Muscle of leg (tissue), 11 donors: ENCODE data around the gene CCDC107. TPM values are rescaled to one million over a fixed set of nuclear protein-coding genes. Genes with fewer than 3 reads are reported as not detected.

Experiments
- DNase-seq: peaks from one replicate; pipeline ENCODE4 v3.0.0; 2013
- H3K27ac ChIP-seq: one replicate; pipeline ENCODE4 v1.5.1; 2013; ENCODE audit warnings: mild to moderate bottlenecking, low read length, control low read depth
- H3K27me3 ChIP-seq: one replicate; pipeline ENCODE4 v1.6.1; 2013; ENCODE audit warnings: low read length; ENCODE audit not compliant: control insufficient read depth, insufficient read depth
- H3K36me3 ChIP-seq: one replicate; pipeline ENCODE4 v1.6.1; 2013; ENCODE audit warnings: low read length; ENCODE audit not compliant: control insufficient read depth, insufficient read depth
- H3K4me1 ChIP-seq: one replicate; pipeline ENCODE4 v1.6.1; 2013; ENCODE audit warnings: low read length; ENCODE audit not compliant: control insufficient read depth, insufficient read depth
- H3K4me3 ChIP-seq: one replicate; pipeline ENCODE4 v1.5.1; 2013; ENCODE audit warnings: low read length, control low read depth
- H3K9me3 ChIP-seq: replicated peaks from 2 replicates; pipeline ENCODE4 v1.6.1; 2013; ENCODE audit warnings: low read depth, low read length; ENCODE audit not compliant: control insufficient read depth
- WGBS: methylation state at CpG from one replicate; pipeline ENCODE4 v1.1.5; 2013; ENCODE audit warnings: missing lambda C conversion rate; ENCODE audit not compliant: insufficient coverage; 5-methylcytosine and 5-hydroxymethylcytosine counted together
- polyA plus RNA-seq, 8 donors: library from polyadenylated mRNA; unstranded; fragments of 120-200 nt; gene quantifications; one replicate each; pipeline versions ENCODE4 v1.2.1 to v1.2.3, GENCODE V29; 2013; ENCODE audit warnings: inconsistent platforms in 1 of 8, low replicate concordance in 1 of 8; ENCODE audit not compliant: insufficient read length in 8 of 8, insufficient read depth in 1 of 8
- total RNA-seq: library from RNA; stranded (reverse); fragments of 120-200 nt; gene quantifications from one replicate; pipeline ENCODE4 v1.2.4, GENCODE V29; 2013

Gene CCDC107
- total and polyA plus RNA-seq, 9 donors = 14.4 to 23.6 (median 17.3) TPM

DNA sequence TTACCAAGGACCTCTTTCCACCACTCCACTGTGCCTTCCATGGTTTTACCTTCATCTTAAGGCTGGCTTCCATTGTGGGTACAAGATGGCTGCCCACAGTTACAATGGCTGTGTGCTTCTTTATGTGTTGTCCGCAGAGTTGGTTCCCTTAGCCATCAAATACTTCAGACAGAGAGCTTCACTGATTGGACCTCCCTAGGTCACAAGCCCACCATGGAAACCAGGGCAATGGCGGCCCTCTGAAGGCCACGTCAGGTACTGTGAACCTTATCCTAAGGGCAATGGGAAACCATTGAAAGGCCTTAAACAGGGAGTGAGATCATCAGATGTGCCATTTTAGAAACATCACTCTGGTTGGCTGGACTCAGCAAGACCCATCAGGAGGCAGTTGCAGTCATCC is 9.8 kb downstream of the CCDC107 start:
- WGBS = 100% methylated on average over 1 of the region's 3 CpGs
- no peak for DNase-seq
- Histone ChIP-seq H3K4me3 (no peak overlapping the region), H3K36me3 (peaks cover 4% of the 10 kb centered on the region), H3K27ac (no peak overlapping the region), H3K9me3 (no peaks in the 10 kb centered on the region), H3K27me3 (no peaks in the 10 kb centered on the region), H3K4me1 (peaks cover 19% of the 10 kb centered on the region)

DNA sequence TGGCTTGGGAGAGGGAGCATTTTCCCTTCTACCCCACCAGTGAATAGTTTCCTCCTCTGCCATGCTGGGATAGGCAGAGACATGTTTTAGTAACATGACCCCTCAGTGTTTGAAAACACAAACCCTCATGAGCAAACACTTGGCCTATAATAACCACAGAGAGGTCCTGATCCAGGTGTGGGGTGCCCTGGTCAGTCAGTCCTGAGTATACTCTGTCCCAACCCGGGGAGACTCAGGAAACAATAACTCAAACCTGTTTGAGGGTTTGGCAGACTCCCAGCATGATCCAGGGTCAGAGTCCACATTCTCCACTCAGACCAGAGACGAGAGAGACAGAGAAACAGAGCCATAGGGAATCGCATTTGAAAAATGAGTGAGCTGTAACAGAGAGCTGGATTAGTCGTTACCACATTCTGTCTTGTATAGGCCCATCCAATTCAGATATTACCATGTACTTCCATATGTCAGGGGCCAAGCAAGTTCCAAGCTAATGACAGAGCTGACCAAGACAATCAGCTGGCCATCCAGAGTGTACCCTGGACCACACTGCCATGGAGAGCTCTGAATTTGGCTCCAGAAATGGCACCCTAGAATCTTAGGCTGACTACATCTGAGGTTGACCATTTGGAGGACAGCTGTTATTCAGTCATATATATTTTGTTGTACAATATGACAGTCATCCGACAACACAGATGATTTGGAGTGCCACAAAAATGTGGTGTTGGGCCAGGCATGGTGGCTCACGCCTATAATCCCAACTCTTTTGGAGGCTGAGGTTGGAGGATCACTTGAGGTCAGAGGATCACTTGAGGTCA is 11.4 kb downstream of the CCDC107 start:
- DNase-seq = no peak
- Histone ChIP-seq H3K4me1 (peaks cover 26% of the 10 kb centered on the region), H3K27me3 (no peaks in the 10 kb centered on the region), H3K4me3 (no peak overlapping the region), H3K27ac (no peak overlapping the region), H3K9me3 (no peaks in the 10 kb centered on the region), H3K36me3 (no peaks in the 10 kb centered on the region)
- WGBS = no CpG with 5 or more reads among the region's 6 CpGs

DNA sequence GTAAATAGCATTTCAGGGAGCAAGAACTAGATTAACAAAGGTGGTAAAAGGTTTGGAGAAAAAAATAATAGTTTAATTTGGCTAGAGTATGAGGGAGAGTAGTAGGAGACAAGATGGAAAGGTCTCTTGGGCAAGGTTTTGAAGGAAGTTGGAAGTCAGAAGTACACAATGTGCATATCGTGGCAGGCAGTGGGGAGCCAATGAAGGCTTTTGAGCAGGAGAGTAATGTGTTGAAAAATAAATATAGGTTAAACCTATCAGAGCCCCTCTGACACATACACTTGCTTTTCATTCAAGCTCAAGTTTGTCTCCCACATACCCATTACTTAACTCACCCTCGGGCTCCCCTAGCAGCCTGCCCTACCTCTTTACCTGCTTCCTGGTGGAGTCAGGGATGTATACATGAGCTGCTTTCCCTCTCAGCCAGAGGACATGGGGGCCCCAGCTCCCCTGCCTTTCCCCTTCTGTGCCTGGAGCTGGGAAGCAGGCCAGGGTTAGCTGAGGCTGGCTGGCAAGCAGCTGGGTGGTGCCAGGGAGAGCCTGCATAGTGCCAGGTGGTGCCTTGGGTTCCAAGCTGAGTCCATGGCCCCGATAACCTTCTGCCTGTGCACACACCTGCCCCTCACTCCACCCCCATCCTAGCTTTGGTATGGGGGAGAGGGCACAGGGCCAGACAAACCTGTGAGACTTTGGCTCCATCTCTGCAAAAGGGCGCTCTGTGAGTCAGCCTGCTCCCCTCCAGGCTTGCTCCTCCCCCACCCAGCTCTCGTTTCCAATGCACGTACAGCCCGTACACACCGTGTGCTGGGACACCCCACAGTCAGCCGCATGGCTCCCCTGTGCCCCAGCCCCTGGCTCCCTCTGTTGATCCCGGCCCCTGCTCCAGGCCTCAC is 15.3 kb downstream of the CCDC107 start, which contains the start of gene CA9:
CA9 (plus strand) TSS at position 797 of the 893 bp plus-strand sequence; CDS start at position 829, 32 bp downstream.
- Histone ChIP-seq H3K4me3 (no peak within 1 kb of the TSS), H3K4me1 (peaks cover 32% of the 10 kb centered on the region), H3K9me3 (no peaks in the 10 kb centered on the region), H3K36me3 (no peaks in the 10 kb centered on the region), H3K27ac (no peak within 1 kb of the TSS), H3K27me3 (peaks cover 2% of the 10 kb centered on the region)
- no peak for DNase-seq
- 19% methylated on average over 8 of the region's 10 CpGs for WGBS

DNA sequence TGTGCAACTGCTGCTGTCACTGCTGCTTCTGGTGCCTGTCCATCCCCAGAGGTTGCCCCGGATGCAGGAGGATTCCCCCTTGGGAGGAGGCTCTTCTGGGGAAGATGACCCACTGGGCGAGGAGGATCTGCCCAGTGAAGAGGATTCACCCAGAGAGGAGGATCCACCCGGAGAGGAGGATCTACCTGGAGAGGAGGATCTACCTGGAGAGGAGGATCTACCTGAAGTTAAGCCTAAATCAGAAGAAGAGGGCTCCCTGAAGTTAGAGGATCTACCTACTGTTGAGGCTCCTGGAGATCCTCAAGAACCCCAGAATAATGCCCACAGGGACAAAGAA is 15.9 kb downstream of the CCDC107 start:
- H3K27ac ChIP-seq = no peak overlapping the region
- H3K4me1 ChIP-seq = peaks cover 32% of the 10 kb centered on the region
- DNase-seq = no peak
- no peak overlapping the region for H3K4me3 ChIP-seq
- no peaks in the 10 kb centered on the region for H3K36me3 ChIP-seq
- H3K9me3 ChIP-seq = no peaks in the 10 kb centered on the region
- 100% methylated on average over 1 of the region's 3 CpGs for WGBS
- peaks cover 2% of the 10 kb centered on the region for H3K27me3 ChIP-seq

DNA sequence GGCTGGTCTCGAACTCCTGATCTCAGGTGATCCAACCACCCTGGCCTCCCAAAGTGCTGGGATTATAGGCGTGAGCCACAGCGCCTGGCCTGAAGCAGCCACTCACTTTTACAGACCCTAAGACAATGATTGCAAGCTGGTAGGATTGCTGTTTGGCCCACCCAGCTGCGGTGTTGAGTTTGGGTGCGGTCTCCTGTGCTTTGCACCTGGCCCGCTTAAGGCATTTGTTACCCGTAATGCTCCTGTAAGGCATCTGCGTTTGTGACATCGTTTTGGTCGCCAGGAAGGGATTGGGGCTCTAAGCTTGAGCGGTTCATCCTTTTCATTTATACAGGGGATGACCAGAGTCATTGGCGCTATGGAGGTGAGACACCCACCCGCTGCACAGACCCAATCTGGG is 17.1 kb downstream of the CCDC107 start:
- 18% methylated on average over 12 of the region's 13 CpGs for WGBS
- Histone ChIP-seq H3K9me3 (no peaks in the 10 kb centered on the region), H3K36me3 (no peaks in the 10 kb centered on the region), H3K27ac (no peak overlapping the region), H3K4me1 (peaks cover 27% of the 10 kb centered on the region), H3K4me3 (peak overlapping the region; percentile 54), H3K27me3 (peaks cover 2% of the 10 kb centered on the region)
- DNase-seq = no peak

DNA sequence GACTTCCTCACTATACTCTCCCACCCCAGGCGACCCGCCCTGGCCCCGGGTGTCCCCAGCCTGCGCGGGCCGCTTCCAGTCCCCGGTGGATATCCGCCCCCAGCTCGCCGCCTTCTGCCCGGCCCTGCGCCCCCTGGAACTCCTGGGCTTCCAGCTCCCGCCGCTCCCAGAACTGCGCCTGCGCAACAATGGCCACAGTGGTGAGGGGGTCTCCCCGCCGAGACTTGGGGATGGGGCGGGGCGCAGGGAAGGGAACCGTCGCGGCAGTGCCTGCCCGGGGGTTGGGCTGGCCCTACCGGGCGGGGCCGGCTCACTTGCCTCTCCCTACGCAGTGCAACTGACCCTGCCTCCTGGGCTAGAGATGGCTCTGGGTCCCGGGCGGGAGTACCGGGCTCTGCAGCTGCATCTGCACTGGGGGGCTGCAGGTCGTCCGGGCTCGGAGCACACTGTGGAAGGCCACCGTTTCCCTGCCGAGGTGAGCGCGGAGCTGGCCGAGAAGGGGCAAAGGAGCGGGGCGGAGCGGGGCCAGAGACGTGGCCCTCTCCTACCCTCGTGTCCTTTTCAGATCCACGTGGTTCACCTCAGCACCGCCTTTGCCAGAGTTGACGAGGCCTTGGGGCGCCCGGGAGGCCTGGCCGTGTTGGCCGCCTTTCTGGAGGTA is 17.8 kb downstream of the CCDC107 start:
- Histone ChIP-seq H3K4me3 (peak overlapping the region; percentile 54), H3K4me1 (peaks cover 29% of the 10 kb centered on the region), H3K36me3 (no peaks in the 10 kb centered on the region), H3K27me3 (peaks cover 2% of the 10 kb centered on the region), H3K27ac (no peak overlapping the region), H3K9me3 (no peaks in the 10 kb centered on the region)
- DNase-seq = peak; percentile 76
- WGBS = 1% methylated on average over 46 of the region's 51 CpGs

DNA sequence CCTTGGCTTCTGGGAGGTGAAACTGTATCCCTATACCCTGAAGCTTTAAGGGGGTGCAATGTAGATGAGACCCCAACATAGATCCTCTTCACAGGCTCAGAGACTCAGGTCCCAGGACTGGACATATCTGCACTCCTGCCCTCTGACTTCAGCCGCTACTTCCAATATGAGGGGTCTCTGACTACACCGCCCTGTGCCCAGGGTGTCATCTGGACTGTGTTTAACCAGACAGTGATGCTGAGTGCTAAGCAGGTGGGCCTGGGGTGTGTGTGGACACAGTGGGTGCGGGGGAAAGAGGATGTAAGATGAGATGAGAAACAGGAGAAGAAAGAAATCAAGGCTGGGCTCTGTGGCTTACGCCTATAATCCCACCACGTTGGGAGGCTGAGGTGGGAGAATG is 21.0 kb downstream of the CCDC107 start:
- Histone ChIP-seq H3K9me3 (no peaks in the 10 kb centered on the region), H3K36me3 (peaks cover 24% of the 10 kb centered on the region), H3K27ac (no peak overlapping the region), H3K4me1 (peaks cover 19% of the 10 kb centered on the region), H3K4me3 (no peak overlapping the region), H3K27me3 (peaks cover 2% of the 10 kb centered on the region)
- 89% methylated on average over 3 of the region's 5 CpGs for WGBS
- DNase-seq = no peak

DNA sequence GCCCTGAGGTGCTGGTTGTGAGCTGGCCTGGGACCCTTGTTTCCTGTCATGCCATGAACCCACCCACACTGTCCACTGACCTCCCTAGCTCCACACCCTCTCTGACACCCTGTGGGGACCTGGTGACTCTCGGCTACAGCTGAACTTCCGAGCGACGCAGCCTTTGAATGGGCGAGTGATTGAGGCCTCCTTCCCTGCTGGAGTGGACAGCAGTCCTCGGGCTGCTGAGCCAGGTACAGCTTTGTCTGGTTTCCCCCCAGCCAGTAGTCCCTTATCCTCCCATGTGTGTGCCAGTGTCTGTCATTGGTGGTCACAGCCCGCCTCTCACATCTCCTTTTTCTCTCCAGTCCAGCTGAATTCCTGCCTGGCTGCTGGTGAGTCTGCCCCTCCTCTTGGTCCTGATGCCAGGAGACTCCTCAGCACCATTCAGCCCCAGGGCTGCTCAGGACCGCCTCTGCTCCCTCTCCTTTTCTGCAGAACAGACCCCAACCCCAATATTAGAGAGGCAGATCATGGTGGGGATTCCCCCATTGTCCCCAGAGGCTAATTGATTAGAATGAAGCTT is 21.8 kb downstream of the CCDC107 start:
- Histone ChIP-seq H3K4me1 (peaks cover 20% of the 10 kb centered on the region), H3K4me3 (no peak overlapping the region), H3K9me3 (no peaks in the 10 kb centered on the region), H3K36me3 (peaks cover 32% of the 10 kb centered on the region), H3K27me3 (peaks cover 2% of the 10 kb centered on the region), H3K27ac (no peak overlapping the region)
- 80% methylated on average over 7 of the region's 8 CpGs for WGBS
- no peak for DNase-seq

DNA sequence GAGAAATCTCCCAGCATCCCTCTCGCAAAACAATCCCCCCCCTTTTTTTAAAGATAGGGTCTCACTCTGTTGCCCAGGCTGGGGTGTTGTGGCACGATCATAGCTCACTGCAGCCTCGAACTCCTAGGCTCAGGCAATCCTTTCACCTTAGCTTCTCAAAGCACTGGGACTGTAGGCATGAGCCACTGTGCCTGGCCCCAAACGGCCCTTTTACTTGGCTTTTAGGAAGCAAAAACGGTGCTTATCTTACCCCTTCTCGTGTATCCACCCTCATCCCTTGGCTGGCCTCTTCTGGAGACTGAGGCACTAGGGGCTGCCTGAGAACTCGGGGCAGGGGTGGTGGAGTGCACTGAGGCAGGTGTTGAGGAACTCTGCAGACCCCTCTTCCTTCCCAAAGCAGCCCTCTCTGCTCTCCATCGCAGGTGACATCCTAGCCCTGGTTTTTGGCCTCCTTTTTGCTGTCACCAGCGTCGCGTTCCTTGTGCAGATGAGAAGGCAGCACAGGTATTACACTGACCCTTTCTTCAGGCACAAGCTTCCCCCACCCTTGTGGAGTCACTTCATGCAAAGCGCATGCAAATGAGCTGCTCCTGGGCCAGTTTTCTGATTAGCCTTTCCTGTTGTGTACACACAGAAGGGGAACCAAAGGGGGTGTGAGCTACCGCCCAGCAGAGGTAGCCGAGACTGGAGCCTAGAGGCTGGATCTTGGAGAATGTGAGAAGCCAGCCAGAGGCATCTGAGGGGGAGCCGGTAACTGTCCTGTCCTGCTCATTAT is 22.4 kb downstream of the CCDC107 start:
- WGBS = 49% methylated on average over 7 of the region's 15 CpGs
- H3K9me3 ChIP-seq = no peaks in the 10 kb centered on the region
- H3K36me3 ChIP-seq = peaks cover 38% of the 10 kb centered on the region
- no peaks in the 10 kb centered on the region for H3K27me3 ChIP-seq
- DNase-seq = no peak
- H3K4me3 ChIP-seq = no peak overlapping the region
- H3K4me1 ChIP-seq = peaks cover 20% of the 10 kb centered on the region
- no peak overlapping the region for H3K27ac ChIP-seq
